Hematopoietic multipotent progenitor cell treated with erythropoietin and hydrocortisone succinate and interleukin-3 and kit ligand, for 15 days (in vitro differentiated cells): Measurements from ENCODE around the gene RASGRP4.
A peak's percentile ranks its signal among the peaks of the same experiment; 100 is the strongest.
"Not testable (repeated sequence)": the region's sequence is repeated elsewhere in the genome, so short reads cannot be mapped to it uniquely, and the experiment has no call there.

Experiments
- DNase-seq: peaks from one replicate; pipeline ENCODE4 v3.0.0-alpha.2; 2015; ENCODE audit warnings: low spot score

RASGRP4 gene

GRCh38 chr19:38425810-38426466 lies at the start of gene RASGRP4:
TSS of gene RASGRP4 (minus strand) at chr19:38426219. CDS start at chr19:38426091, 128 bp downstream.
- DNase-seq: no peak

GRCh38 chr19:38475176-38475575 lies 49.2 kb upstream of the RASGRP4 start:
- DNase-seq: no peak

- DNase-seq: no peak
Measured at GRCh38 chr19:38473201-38473600, 47.2 kb upstream of the RASGRP4 start.

GRCh38 chr19:38472725-38473124 lies 46.7 kb upstream of the RASGRP4 start:
- DNase-seq: not testable (repeated sequence)

- DNase-seq: no peak
Measured at GRCh38 chr19:38470788-38471480, 44.9 kb upstream of the RASGRP4 start.

GRCh38 chr19:38469151-38469550 lies 43.1 kb upstream of the RASGRP4 start:
- DNase-seq: no peak

GRCh38 chr19:38467541-38468525 lies 41.8 kb upstream of the RASGRP4 start:
- DNase-seq: no peak

- DNase-seq: no peak
Measured at GRCh38 chr19:38466050-38466449, 40.0 kb upstream of the RASGRP4 start.

GRCh38 chr19:38464421-38465082 lies 38.5 kb upstream of the RASGRP4 start:
- no peak for DNase-seq

GRCh38 chr19:38463365-38463764 lies 37.3 kb upstream of the RASGRP4 start:
- DNase-seq: no peak

- DNase-seq: no peak
Measured at GRCh38 chr19:38458991-38459390, 33.0 kb upstream of the RASGRP4 start.

- no peak for DNase-seq
Measured at GRCh38 chr19:38457690-38458405, 31.8 kb upstream of the RASGRP4 start.

- no peak for DNase-seq
Measured at GRCh38 chr19:38457202-38457601, 31.2 kb upstream of the RASGRP4 start.

- DNase-seq: no peak
Measured at GRCh38 chr19:38455031-38455430, 29.0 kb upstream of the RASGRP4 start.

GRCh38 chr19:38453596-38453995 lies 27.6 kb upstream of the RASGRP4 start:
- DNase-seq: no peak

- DNase-seq: peak; percentile 29
Measured at GRCh38 chr19:38452430-38453366, 26.7 kb upstream of the RASGRP4 start.

- DNase-seq: no peak
Measured at GRCh38 chr19:38451629-38452028, 25.6 kb upstream of the RASGRP4 start.

GRCh38 chr19:38451036-38451435 lies 25.0 kb upstream of the RASGRP4 start:
- DNase-seq: no peak

GRCh38 chr19:38449518-38449917 lies 23.5 kb upstream of the RASGRP4 start:
- DNase-seq: no peak

- DNase-seq: no peak
Measured at GRCh38 chr19:38448225-38448624, 22.2 kb upstream of the RASGRP4 start.
